HEK293 (cell line): ENCODE results near the gene NR2F2.

Experiments used
- BCL11A ChIP-seq: fragments of 450-650 bp; formaldehyde crosslinking; IDR thresholded peaks from 2 replicates; pipeline ENCODE4 v1.5.1; 2016; ENCODE audit warnings: low read depth, missing biosample characterization, missing genetic modification characterization
- GLI4 ChIP-seq: fragments of 450-650 bp; formaldehyde crosslinking; IDR thresholded peaks from 2 replicates; pipeline ENCODE4 v1.5.1; 2016; ENCODE audit warnings: missing biosample characterization, missing genetic modification characterization
- GLIS1 ChIP-seq: fragments of 450-650 bp; formaldehyde crosslinking; IDR thresholded peaks from 2 replicates; pipeline ENCODE4 v1.5.1; 2016; ENCODE audit warnings: missing biosample characterization, missing genetic modification characterization
- KLF1 ChIP-seq: fragments of 450-650 bp; formaldehyde crosslinking; IDR thresholded peaks from 2 replicates; pipeline ENCODE4 v1.5.1; 2016; ENCODE audit warnings: missing biosample characterization, missing genetic modification characterization
- KLF8 ChIP-seq: fragments of 450-650 bp; formaldehyde crosslinking; IDR thresholded peaks from 2 replicates; pipeline ENCODE4 v1.5.1; 2016; ENCODE audit warnings: missing biosample characterization, missing genetic modification characterization
- MZF1 ChIP-seq: fragments of 450-650 bp; formaldehyde crosslinking; IDR thresholded peaks from 2 replicates; pipeline ENCODE4 v1.5.1; 2017; ENCODE audit warnings: missing biosample characterization, missing genetic modification characterization, borderline replicate concordance
- PRDM2 ChIP-seq: fragments of 450-650 bp; formaldehyde crosslinking; IDR thresholded peaks from 2 replicates; pipeline ENCODE4 v1.5.1; 2016; ENCODE audit warnings: missing biosample characterization, missing genetic modification characterization, borderline replicate concordance
- PRDM4 ChIP-seq: fragments of 450-650 bp; formaldehyde crosslinking; IDR thresholded peaks from 2 replicates; pipeline ENCODE4 v1.5.1; 2017; ENCODE audit warnings: missing biosample characterization, missing genetic modification characterization
- TCF7L2 ChIP-seq: IDR thresholded peaks from 2 replicates; pipeline ENCODE4 v1.6.1; 2011; ENCODE audit warnings: low read depth, mild to moderate bottlenecking, inconsistent platforms, low read length, moderate library complexity, borderline replicate concordance
- ZBTB10 ChIP-seq: fragments of 450-650 bp; formaldehyde crosslinking; IDR thresholded peaks from 2 replicates; pipeline ENCODE4 v1.5.1; 2016; ENCODE audit warnings: missing biosample characterization, missing genetic modification characterization
- ZFP41 ChIP-seq: fragments of 450-650 bp; formaldehyde crosslinking; IDR thresholded peaks from 2 replicates; pipeline ENCODE4 v1.5.1; 2016; ENCODE audit warnings: missing biosample characterization, missing genetic modification characterization, borderline replicate concordance
- ZNF10 ChIP-seq: fragments of 450-650 bp; formaldehyde crosslinking; IDR thresholded peaks from 2 replicates; pipeline ENCODE4 v1.5.1; 2017; ENCODE audit warnings: missing biosample characterization, missing genetic modification characterization
- ZNF132 ChIP-seq: fragments of 450-650 bp; formaldehyde crosslinking; IDR thresholded peaks from 2 replicates; pipeline ENCODE4 v1.5.1; 2017; ENCODE audit warnings: missing biosample characterization, missing genetic modification characterization, borderline replicate concordance
- ZNF302 ChIP-seq: fragments of 450-650 bp; formaldehyde crosslinking; IDR thresholded peaks from 2 replicates; pipeline ENCODE4 v1.5.1; 2016; ENCODE audit warnings: missing biosample characterization, missing genetic modification characterization, low read depth
- ZNF324 ChIP-seq: fragments of 450-650 bp; formaldehyde crosslinking; IDR thresholded peaks from 2 replicates; pipeline ENCODE4 v1.5.1; 2016; ENCODE audit warnings: missing biosample characterization, missing genetic modification characterization
- ZNF391 ChIP-seq: fragments of 450-650 bp; formaldehyde crosslinking; IDR thresholded peaks from 2 replicates; pipeline ENCODE4 v1.5.1; 2016; ENCODE audit warnings: low read depth, missing biosample characterization, missing genetic modification characterization, borderline replicate concordance
- ZNF416 ChIP-seq: fragments of 450-650 bp; formaldehyde crosslinking; IDR thresholded peaks from 2 replicates; pipeline ENCODE4 v1.5.1; 2016; ENCODE audit warnings: missing biosample characterization, missing genetic modification characterization
- ZNF426 ChIP-seq: fragments of 450-650 bp; formaldehyde crosslinking; IDR thresholded peaks from 2 replicates; pipeline ENCODE4 v1.5.1; 2017; ENCODE audit warnings: missing biosample characterization, missing genetic modification characterization, mild to moderate bottlenecking, inconsistent platforms, moderate library complexity
- ZNF548 ChIP-seq: fragments of 450-650 bp; formaldehyde crosslinking; IDR thresholded peaks from 2 replicates; pipeline ENCODE4 v1.5.1; 2016; ENCODE audit warnings: missing biosample characterization, missing genetic modification characterization
- ZNF561 ChIP-seq: fragments of 450-650 bp; IDR thresholded peaks from 2 replicates; pipeline ENCODE4 v1.5.1; 2018; ENCODE audit warnings: missing biosample characterization, missing genetic modification characterization, borderline replicate concordance
- ZNF658 ChIP-seq: fragments of 450-650 bp; formaldehyde crosslinking; IDR thresholded peaks from 2 replicates; pipeline ENCODE4; 2016; ENCODE audit warnings: missing biosample characterization, missing genetic modification characterization
- ZNF677 ChIP-seq: fragments of 450-650 bp; IDR thresholded peaks from 2 replicates; pipeline ENCODE4 v1.5.0; 2018; ENCODE audit warnings: missing biosample characterization, mild to moderate bottlenecking, missing genetic modification characterization, moderate library complexity
- ZNF768 ChIP-seq: fragments of 450-650 bp; formaldehyde crosslinking; IDR thresholded peaks from 2 replicates; pipeline ENCODE4 v1.5.1; 2018; ENCODE audit warnings: missing biosample characterization, mild to moderate bottlenecking, missing genetic modification characterization
- ZNF777 ChIP-seq: fragments of 450-650 bp; formaldehyde crosslinking; IDR thresholded peaks from 2 replicates; pipeline ENCODE4 v1.5.1; 2017; ENCODE audit warnings: missing biosample characterization, missing genetic modification characterization, borderline replicate concordance
- ZSCAN4 ChIP-seq: fragments of 450-650 bp; formaldehyde crosslinking; IDR thresholded peaks from 2 replicates; pipeline ENCODE4 v1.5.1; 2017; ENCODE audit warnings: missing biosample characterization, missing genetic modification characterization
- TF ChIP-seq, protein P1 (sequence below): fragments of 450-650 bp; formaldehyde crosslinking; IDR thresholded peaks from 2 replicates; pipeline ENCODE4 v1.5.1; 2017; ENCODE audit warnings: missing biosample characterization, missing genetic modification characterization

The NR2F2 gene

GRCh38 chr15:96354731-96355567 lies 24.4 kb downstream of the NR2F2 start (continued):
- no peak for TF ChIP-seq ZBTB10 (tag by site-specific recombination)
- TF ChIP-seq, protein P1, sequence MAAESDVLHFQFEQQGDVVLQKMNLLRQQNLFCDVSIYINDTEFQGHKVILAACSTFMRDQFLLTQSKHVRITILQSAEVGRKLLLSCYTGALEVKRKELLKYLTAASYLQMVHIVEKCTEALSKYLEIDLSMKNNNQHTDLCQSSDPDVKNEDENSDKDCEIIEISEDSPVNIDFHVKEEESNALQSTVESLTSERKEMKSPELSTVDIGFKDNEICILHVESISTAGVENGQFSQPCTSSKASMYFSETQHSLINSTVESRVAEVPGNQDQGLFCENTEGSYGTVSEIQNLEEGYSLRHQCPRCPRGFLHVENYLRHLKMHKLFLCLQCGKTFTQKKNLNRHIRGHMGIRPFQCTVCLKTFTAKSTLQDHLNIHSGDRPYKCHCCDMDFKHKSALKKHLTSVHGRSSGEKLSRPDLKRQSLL (tag by site-specific recombination), result no peak
- no peak for TF ChIP-seq ZNF561 (tag by site-specific recombination)
- TF ChIP-seq ZFP41, result no peak
- TF ChIP-seq ZNF426, result no peak
- TF ChIP-seq ZNF768 (tag by site-specific recombination), result no peak
- TF ChIP-seq KLF1 (tag by site-specific recombination), result no peak
- TF ChIP-seq GLI4 (tag by site-specific recombination), result no peak
- no peak for TF ChIP-seq ZNF416 (tag by site-specific recombination)
- no peak for TF ChIP-seq ZNF324
- TF ChIP-seq ZNF658 (tag by site-specific recombination), result no peak
- no peak for TF ChIP-seq PRDM4 (tag by site-specific recombination)
- TF ChIP-seq KLF8 (tag by site-specific recombination), result no peak
- no peak for TF ChIP-seq ZNF677 (tag by site-specific recombination)
- TF ChIP-seq ZNF302 (tag by site-specific recombination), result no peak
- no peak for TF ChIP-seq BCL11A (tag by site-specific recombination)
- TF ChIP-seq MZF1, result no peak
- no peak for TF ChIP-seq ZNF548 (tag by site-specific recombination)
- TF ChIP-seq TCF7L2, result peak; percentile 3; the same call in 1 of the 2 replicates
- TF ChIP-seq ZSCAN4 (tag by site-specific recombination), result no peak
- TF ChIP-seq ZNF391 (tag by site-specific recombination), result 0 out of 2 replicates have a peak, but pooled peaks have one; percentile 8
- TF ChIP-seq PRDM2 (tag by site-specific recombination), result no peak
- TF ChIP-seq ZNF777 (tag by site-specific recombination), result no peak
- no peak for TF ChIP-seq ZNF132 (tag by site-specific recombination)
- TF ChIP-seq ZNF10 (tag by site-specific recombination), result no peak
- no peak for TF ChIP-seq GLIS1 (tag by site-specific recombination)
